H9 (cell line): ENCODE data around the gene POLR3H. TPM values are rescaled to one million over a fixed set of nuclear protein-coding genes. Genes with fewer than 3 reads are reported as not detected.

ENCODE experiments used
- DNase-seq: peaks from one replicate; pipeline ENCODE4 v3.0.0-alpha.2; 2017
- H2AFZ ChIP-seq: one replicate; pipeline ENCODE4 v1.6.1; 2013; ENCODE audit warnings: mild to moderate bottlenecking, low read length, control low read depth, moderate library complexity
- H2AK5ac ChIP-seq: 2 replicates; pipeline ENCODE4 v1.6.1; 2013; ENCODE audit warnings: low read length, control low read depth, mixed read lengths; ENCODE audit not compliant: insufficient read length
- H2BK120ac ChIP-seq: one replicate; pipeline ENCODE4 v1.6.1; 2013; ENCODE audit warnings: low read depth, mild to moderate bottlenecking, low read length, control low read depth, inconsistent platforms; ENCODE audit not compliant: poor library complexity, severe bottlenecking
- H2BK12ac ChIP-seq: 2 replicates; pipeline ENCODE4 v1.6.1; 2013; ENCODE audit warnings: low read length, control low read depth, mixed read lengths, low read depth; ENCODE audit not compliant: insufficient read length
- H2BK15ac ChIP-seq: 2 replicates; pipeline ENCODE4 v1.6.1; 2013; ENCODE audit warnings: low read depth, low read length, control low read depth
- H2BK20ac ChIP-seq: one replicate; pipeline ENCODE4 v1.6.1; 2013; ENCODE audit warnings: low read depth, mild to moderate bottlenecking, low read length, control low read depth, inconsistent platforms; ENCODE audit not compliant: poor library complexity, severe bottlenecking
- H2BK5ac ChIP-seq: 2 replicates; pipeline ENCODE4 v1.6.1; 2013; ENCODE audit warnings: low read length, control low read depth, mixed read lengths; ENCODE audit not compliant: insufficient read length
- H3K14ac ChIP-seq: 2 replicates; pipeline ENCODE4 v1.6.1; 2013; ENCODE audit warnings: low read length, control low read depth; ENCODE audit not compliant: insufficient read depth
- H3K18ac ChIP-seq: 2 replicates; pipeline ENCODE4 v1.6.1; 2013; ENCODE audit warnings: low read depth, mild to moderate bottlenecking, mixed read lengths, low read length, control low read depth; ENCODE audit not compliant: insufficient read length
- H3K23ac ChIP-seq: 2 replicates; pipeline ENCODE4 v1.6.1; 2013; ENCODE audit warnings: low read length, control low read depth, mixed read lengths, low read depth; ENCODE audit not compliant: insufficient read length
- H3K23me2 ChIP-seq: 2 replicates; pipeline ENCODE4 v1.6.1; 2013; ENCODE audit warnings: low read depth, mild to moderate bottlenecking, mixed read lengths, low read length, control low read depth; ENCODE audit not compliant: insufficient read length, poor library complexity, severe bottlenecking
- H3K27ac ChIP-seq: 2 replicates; pipeline ENCODE4 v1.5.1; 2013; ENCODE audit warnings: low read length, control low read depth, mixed read lengths, low read depth; ENCODE audit not compliant: insufficient read length
- H3K27me3 ChIP-seq: 2 replicates; pipeline ENCODE4 v1.6.1; 2013; ENCODE audit warnings: low read length, control low read depth, inconsistent platforms; ENCODE audit not compliant: insufficient read depth
- H3K4ac ChIP-seq: 2 replicates; pipeline ENCODE4 v1.6.1; 2013; ENCODE audit warnings: low read depth, mild to moderate bottlenecking, control low read depth, inconsistent platforms, low read length, moderate library complexity
- H3K4me1 ChIP-seq: 2 replicates; pipeline ENCODE4 v1.6.1; 2013; ENCODE audit warnings: low read length, control low read depth, inconsistent platforms; ENCODE audit not compliant: insufficient read depth
- H3K4me2 ChIP-seq: 2 replicates; pipeline ENCODE4 v1.6.1; 2013; ENCODE audit warnings: low read length, control low read depth, mixed read lengths; ENCODE audit not compliant: insufficient read length, insufficient read depth
- H3K56ac ChIP-seq: 2 replicates; pipeline ENCODE4 v1.6.1; 2013; ENCODE audit warnings: low read depth, mild to moderate bottlenecking, mixed read lengths, low read length, control low read depth; ENCODE audit not compliant: insufficient read length
- H3K79me1 ChIP-seq: 2 replicates; pipeline ENCODE4 v1.6.1; 2013; ENCODE audit warnings: low read depth, mild to moderate bottlenecking, moderate library complexity, low read length, control low read depth, inconsistent platforms; ENCODE audit not compliant: insufficient read depth, poor library complexity, severe bottlenecking
- H3K79me2 ChIP-seq: 2 replicates; pipeline ENCODE4 v1.6.1; 2013; ENCODE audit warnings: low read length, control low read depth, inconsistent platforms; ENCODE audit not compliant: insufficient read depth
- H3K9ac ChIP-seq: 2 replicates; pipeline ENCODE4 v1.6.1; 2013; ENCODE audit warnings: low read length, control low read depth, mixed read lengths; ENCODE audit not compliant: insufficient read length; ENCODE audit errors: extremely low read depth
- H3K9me3 ChIP-seq: one replicate; pipeline ENCODE4 v1.6.1; 2013; ENCODE audit warnings: low read depth, low read length, inconsistent platforms; ENCODE audit not compliant: control insufficient read depth
- H3T11ph ChIP-seq: one replicate; pipeline ENCODE4 v1.6.1; 2013; ENCODE audit warnings: mild to moderate bottlenecking, low read length, control low read depth, inconsistent platforms
- H4K20me1 ChIP-seq: one replicate; pipeline ENCODE4 v1.6.1; 2013; ENCODE audit not compliant: control insufficient read depth, insufficient read length, insufficient read depth
- H4K5ac ChIP-seq: 2 replicates; pipeline ENCODE4 v1.6.1; 2013; ENCODE audit warnings: low read depth, mild to moderate bottlenecking, mixed read lengths, low read length, control low read depth; ENCODE audit not compliant: insufficient read length
- H4K8ac ChIP-seq: replicated peaks from 2 replicates; pipeline ENCODE4 v1.6.1; 2013; ENCODE audit warnings: low read length, control low read depth, mixed read lengths, low read depth; ENCODE audit not compliant: insufficient read length
- H4K91ac ChIP-seq: 2 replicates; pipeline ENCODE4 v1.6.1; 2013; ENCODE audit warnings: low read depth, mild to moderate bottlenecking, moderate library complexity, mixed read lengths, low read length, control low read depth; ENCODE audit not compliant: insufficient read length
- H3K27ac Mint-ChIP-seq, 3 experiments: 2 replicates in 2 of 3; 3 replicates in 1 of 3; pipeline ENCODE4 v1.8.0; 2020 to 2021; ENCODE audit warnings: mixed read lengths in 3 of 3, mild to moderate bottlenecking in 1 of 3, moderate library complexity in 1 of 3
- H3K27me3 Mint-ChIP-seq: 2 replicates; pipeline ENCODE4 v1.8.0; 2021; ENCODE audit warnings: low read depth, mild to moderate bottlenecking, moderate library complexity, mixed read lengths
- H3K36me3 Mint-ChIP-seq, 3 experiments: 2 replicates in 2 of 3; 3 replicates in 1 of 3; pipeline ENCODE4 v1.8.0; 2020 to 2021; ENCODE audit warnings: low read depth in 3 of 3, mixed read lengths in 3 of 3; ENCODE audit not compliant: insufficient read depth in 1 of 3
- H3K4me1 Mint-ChIP-seq, 2 experiments: 2 replicates each; pipeline ENCODE4 v1.8.0; 2020; ENCODE audit warnings: mixed read lengths in 2 of 2
- H3K4me3 Mint-ChIP-seq, 2 experiments: 2 replicates in 1 of 2; 3 replicates in 1 of 2; pipeline ENCODE4 v1.8.0; 2020 to 2021; ENCODE audit warnings: mild to moderate bottlenecking in 2 of 2, mixed read lengths in 2 of 2, moderate library complexity in 1 of 2
- H3K9me3 Mint-ChIP-seq, 2 experiments: 2 replicates in 1 of 2; 3 replicates in 1 of 2; pipeline ENCODE4 v1.8.0; 2020; ENCODE audit warnings: mild to moderate bottlenecking in 2 of 2, mixed read lengths in 2 of 2, moderate library complexity in 1 of 2
- WGBS: extraction: QIAGEN DNeasy Blood & Tissue Kit; methylation state at CpG from one replicate; pipeline ENCODE4 v1.1.7; 2013; ENCODE audit warnings: missing lambda C conversion rate, low lambda C conversion rate, mixed read lengths; ENCODE audit not compliant: insufficient read length; ENCODE audit errors: extremely low coverage; 5-methylcytosine and 5-hydroxymethylcytosine counted together
- total RNA-seq: library from RNA; stranded (reverse); gene quantifications from 2 replicates; pipeline ENCODE4 v1.2.1, GENCODE V29; 2021
- TF ChIP-seq, protein P1 (sequence below): fragments of 200-600 bp; sonication (generic); conservative IDR thresholded peaks from 3 replicates; pipeline ENCODE4 v1.8.0; 2021; ENCODE audit warnings: antibody characterized with exemption, mild to moderate bottlenecking

POLR3H gene
- total RNA-seq, 1 experiment from 2014 or later: 68.2 TPM

GRCh38 chr22:41548830-41549211, 4.6 kb upstream of the POLR3H start:
- no peak overlapping the region for H2BK12ac ChIP-seq
- no peak overlapping the region for H3T11ph ChIP-seq

More at GRCh38 chr22:41548830-41549211, 4.6 kb upstream of the POLR3H start:
- H3K27me3 ChIP-seq: no peaks in the 10 kb centered on the region
- H2AK5ac ChIP-seq: no peak overlapping the region
- no peak overlapping the region for H3K9ac ChIP-seq
- no peak overlapping the region for H2AFZ ChIP-seq
- H3K27me3 Mint-ChIP-seq: peaks cover 7% of the 10 kb centered on the region
- H3K79me2 ChIP-seq: no peaks in the 10 kb centered on the region; the same call in 1 of the 2 replicates
- H2BK120ac ChIP-seq: no peak overlapping the region
- no peak overlapping the region for H3K56ac ChIP-seq
- TF ChIP-seq, protein P1, sequence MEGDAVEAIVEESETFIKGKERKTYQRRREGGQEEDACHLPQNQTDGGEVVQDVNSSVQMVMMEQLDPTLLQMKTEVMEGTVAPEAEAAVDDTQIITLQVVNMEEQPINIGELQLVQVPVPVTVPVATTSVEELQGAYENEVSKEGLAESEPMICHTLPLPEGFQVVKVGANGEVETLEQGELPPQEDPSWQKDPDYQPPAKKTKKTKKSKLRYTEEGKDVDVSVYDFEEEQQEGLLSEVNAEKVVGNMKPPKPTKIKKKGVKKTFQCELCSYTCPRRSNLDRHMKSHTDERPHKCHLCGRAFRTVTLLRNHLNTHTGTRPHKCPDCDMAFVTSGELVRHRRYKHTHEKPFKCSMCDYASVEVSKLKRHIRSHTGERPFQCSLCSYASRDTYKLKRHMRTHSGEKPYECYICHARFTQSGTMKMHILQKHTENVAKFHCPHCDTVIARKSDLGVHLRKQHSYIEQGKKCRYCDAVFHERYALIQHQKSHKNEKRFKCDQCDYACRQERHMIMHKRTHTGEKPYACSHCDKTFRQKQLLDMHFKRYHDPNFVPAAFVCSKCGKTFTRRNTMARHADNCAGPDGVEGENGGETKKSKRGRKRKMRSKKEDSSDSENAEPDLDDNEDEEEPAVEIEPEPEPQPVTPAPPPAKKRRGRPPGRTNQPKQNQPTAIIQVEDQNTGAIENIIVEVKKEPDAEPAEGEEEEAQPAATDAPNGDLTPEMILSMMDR: no peak
- no peak overlapping the region for H4K91ac ChIP-seq
- WGBS: no CpG with 5 or more reads among the region's 5 CpGs
- no peaks in the 10 kb centered on the region for H3K9me3 Mint-ChIP-seq
- no peak overlapping the region for H3K27ac Mint-ChIP-seq
- H3K4ac ChIP-seq: no peak overlapping the region
- H3K14ac ChIP-seq: no peak overlapping the region
- H3K27ac ChIP-seq: no peak overlapping the region
- H3K4me3 Mint-ChIP-seq: no peak overlapping the region
- H3K9me3 ChIP-seq: no peaks in the 10 kb centered on the region
- peaks cover 8 to 29% of the 10 kb centered on the region in 2 experiments for H3K4me1 Mint-ChIP-seq
- no peak overlapping the region for H4K5ac ChIP-seq
- H2BK15ac ChIP-seq: no peak overlapping the region
- H3K18ac ChIP-seq: no peak overlapping the region
- no peak overlapping the region for H3K4me2 ChIP-seq
- H2BK20ac ChIP-seq: no peak overlapping the region
- H3K23ac ChIP-seq: no peak overlapping the region
- no peak overlapping the region for H4K8ac ChIP-seq
- H2BK5ac ChIP-seq: no peak overlapping the region
- peaks cover 0 to 2% (median 0%) of the 10 kb centered on the region in 3 experiments; a peak in 2 of 7 replicates for H3K36me3 Mint-ChIP-seq
- no peaks in the 10 kb centered on the region for H3K4me1 ChIP-seq
- H3K79me1 ChIP-seq: no peaks in the 10 kb centered on the region
- no peaks in the 10 kb centered on the region for H3K23me2 ChIP-seq
- no peaks in the 10 kb centered on the region for H4K20me1 ChIP-seq
- DNase-seq: no peak
